GM23338 (cell line): Measurements from ENCODE around the gene USP49. TPM values are rescaled to one million over a fixed set of nuclear protein-coding genes. Genes with fewer than 3 reads are reported as not detected.

Experiments
- ATAC-seq: fragments of 200-7000 bp; cut with Tn5 transposase; 3 replicates; pipeline ENCODE4 v1.9.1; 2020
- DNase-seq: peaks from one replicate; pipeline ENCODE4 v3.0.0-alpha.2; 2015; ENCODE audit warnings: low spot score
- H2AFZ ChIP-seq: fragments of 200-600 bp; sonication (generic); 2 replicates; pipeline ENCODE4 v1.8.0; 2016; ENCODE audit warnings: antibody characterized with exemption, mild to moderate bottlenecking, moderate library complexity
- H3F3A ChIP-seq: fragments of 200-600 bp; sonication (generic); replicated peaks from 2 replicates; pipeline ENCODE4 v1.8.0; 2017; ENCODE audit warnings: antibody characterized with exemption, mixed run types, low read depth
- H3K27ac ChIP-seq: fragments of 200-600 bp; sonication (generic); 2 replicates; pipeline ENCODE4 v1.6.1; 2016; ENCODE audit warnings: low read depth
- H3K27me3 ChIP-seq: fragments of 200-600 bp; sonication (generic); 2 replicates; pipeline ENCODE4 v1.8.0; 2016; ENCODE audit warnings: mild to moderate bottlenecking, mixed run types, moderate library complexity; ENCODE audit not compliant: insufficient read depth
- H3K36me3 ChIP-seq: fragments of 200-600 bp; sonication (generic); 2 replicates; pipeline ENCODE4 v1.8.0; 2016; ENCODE audit warnings: mild to moderate bottlenecking; ENCODE audit not compliant: insufficient read depth
- H3K4me1 ChIP-seq: fragments of 200-600 bp; sonication (generic); 2 replicates; pipeline ENCODE4 v1.8.0; 2016; ENCODE audit warnings: mild to moderate bottlenecking, moderate library complexity; ENCODE audit not compliant: insufficient read depth
- H3K4me2 ChIP-seq: fragments of 200-600 bp; sonication (generic); 2 replicates; pipeline ENCODE4 v1.7.1; 2017; ENCODE audit warnings: mixed run types
- H3K4me3 ChIP-seq: fragments of 200-600 bp; sonication (generic); 2 replicates; pipeline ENCODE4 v1.6.1; 2016; ENCODE audit warnings: mixed run types
- H3K79me2 ChIP-seq: fragments of 200-600 bp; sonication (generic); replicated peaks from 2 replicates; pipeline ENCODE4 v1.8.0; 2017; ENCODE audit warnings: mild to moderate bottlenecking; ENCODE audit not compliant: insufficient read depth
- H3K9me2 ChIP-seq: fragments of 200-600 bp; sonication (generic); 2 replicates; pipeline ENCODE4 v1.8.0; 2017; ENCODE audit not compliant: insufficient read depth
- H4K20me1 ChIP-seq: fragments of 200-600 bp; sonication (generic); replicated peaks from 2 replicates; pipeline ENCODE4 v1.8.0; 2017; ENCODE audit warnings: mild to moderate bottlenecking; ENCODE audit not compliant: insufficient read depth
- H3K27ac Mint-ChIP-seq: 2 replicates; pipeline ENCODE4 v1.8.0; 2020; ENCODE audit warnings: inconsistent platforms, mild to moderate bottlenecking, moderate library complexity, mixed read lengths
- H3K27me3 Mint-ChIP-seq: 3 replicates; pipeline ENCODE4 v1.8.0; 2022; ENCODE audit warnings: low read depth, mild to moderate bottlenecking, moderate library complexity, mixed read lengths, inconsistent platforms; ENCODE audit not compliant: insufficient read depth, poor library complexity
- H3K36me3 Mint-ChIP-seq: 3 replicates; pipeline ENCODE4 v1.8.0; 2021; ENCODE audit warnings: low read depth, mild to moderate bottlenecking, inconsistent platforms, moderate library complexity, mixed read lengths
- H3K4me1 Mint-ChIP-seq: 3 replicates; pipeline ENCODE4 v1.8.0; 2020; ENCODE audit warnings: mild to moderate bottlenecking, inconsistent platforms, mixed read lengths
- H3K4me3 Mint-ChIP-seq: 3 replicates; pipeline ENCODE4 v1.8.0; 2021; ENCODE audit warnings: moderate library complexity, mild to moderate bottlenecking, inconsistent platforms, mixed read lengths
- H3K9me3 Mint-ChIP-seq: 3 replicates; pipeline ENCODE4 v1.8.0; 2020; ENCODE audit warnings: moderate library complexity, mild to moderate bottlenecking, inconsistent platforms, mixed read lengths
- CTCF ChIP-seq, 2 experiments: fragments of 200-600 bp in 1 of 2; sonication (generic) in 1 of 2; conservative IDR thresholded peaks; 2 replicates each; pipeline versions ENCODE4 v1.5.1 to v1.6.1; 2016 to 2017; ENCODE audit warnings: antibody characterized with exemption in 2 of 2, low read depth in 2 of 2, mild to moderate bottlenecking in 2 of 2, moderate library complexity in 1 of 2
- EZH2phosphoT487 ChIP-seq: fragments of 200-600 bp; sonication (generic); IDR thresholded peaks from one replicate; pipeline ENCODE4 v1.8.1; 2018; ENCODE audit warnings: antibody characterized with exemption; ENCODE audit not compliant: unreplicated experiment
- JUNB ChIP-seq: IDR thresholded peaks from one replicate; pipeline ENCODE4 v1.6.1; 2016; ENCODE audit warnings: antibody characterized with exemption; ENCODE audit not compliant: unreplicated experiment
- POLR2AphosphoS5 ChIP-seq: IDR thresholded peaks from 2 replicates; pipeline ENCODE4 v1.6.1; 2016; ENCODE audit warnings: antibody characterized with exemption, low read depth
- STAT1 ChIP-seq: IDR thresholded peaks from one replicate; pipeline ENCODE4 v1.6.1; 2016; ENCODE audit warnings: antibody characterized with exemption; ENCODE audit not compliant: unreplicated experiment
- ZNF114 ChIP-seq: fragments of 250-450 bp; sonication (Bioruptor Pico); IDR thresholded peaks from 2 replicates; pipeline ENCODE4 v1.5.0; 2020; ENCODE audit warnings: mild to moderate bottlenecking, moderate library complexity
- ZNF462 ChIP-seq: fragments of 250-450 bp; sonication (Bioruptor Pico); IDR thresholded peaks from 2 replicates; pipeline ENCODE4 v1.5.0; 2020; ENCODE audit warnings: mild to moderate bottlenecking, moderate library complexity
- polyA plus RNA-seq: library from polyadenylated mRNA; unstranded; fragments of >200 nt; fragmentation: Nextera tagmentation; extraction: Ambion mirVana; gene quantifications from 2 replicates; pipeline ENCODE4 v1.2.1, GENCODE V29; 2016
- total RNA-seq: library from RNA; depleted of rRNA; stranded (reverse); fragments of >200 nt; shearing (Covaris generic); gene quantifications from 2 replicates; pipeline ENCODE4 v1.2.3, GENCODE V29; 2014

The USP49 gene
- total and polyA plus RNA-seq, 2 experiments from 2014 or later, result 5.9 to 21.5 TPM

GRCh38 chr6:41877051-41877680, 18.0 kb downstream of the USP49 start (continued):
- TF ChIP-seq ZNF462 (CRISPR knock-in tag) (no peak), ZNF114 (no peak)

- Histone ChIP-seq H3K27me3 (no peaks in the 10 kb centered on the region), H3K27ac (no peak overlapping the region), H3K4me2 (no peak overlapping the region), H3K4me3 (no peak overlapping the region), H3F3A (no peaks in the 10 kb centered on the region), H3K79me2 (peaks cover 4% of the 10 kb centered on the region; the same call in 1 of the 2 replicates), H4K20me1 (peaks cover 4% of the 10 kb centered on the region; the same call in 1 of the 2 replicates), H3K36me3 (no peaks in the 10 kb centered on the region), H3K9me2 (no peaks in the 10 kb centered on the region), H3K4me1 (peaks cover 9% of the 10 kb centered on the region), H2AFZ (no peak overlapping the region)
- ATAC-seq (no peak), DNase-seq (no peak)
- peaks cover 7% of the 10 kb centered on the region; the same call in 1 of the 3 replicates for H3K36me3 Mint-ChIP-seq
- H3K9me3 Mint-ChIP-seq, result no peaks in the 10 kb centered on the region
- H3K27me3 Mint-ChIP-seq, result no peaks in the 10 kb centered on the region
- H3K4me3 Mint-ChIP-seq, result no peak overlapping the region
- no peak overlapping the region for H3K27ac Mint-ChIP-seq
- peaks cover 15% of the 10 kb centered on the region for H3K4me1 Mint-ChIP-seq
- TF ChIP-seq ZNF114 (no peak), POLR2AphosphoS5 (no peak), EZH2phosphoT487 (no peak), JUNB (no peak), STAT1 (no peak), CTCF (conservative IDR thresholded peaks at IDR 0.05; ENCODE audit: low read depth in 2 of 2) (no peak), ZNF462 (CRISPR knock-in tag) (no peak)
Measured at GRCh38 chr6:41874741-41875140, 20.4 kb downstream of the USP49 start.
